ENCODE data around the gene FBXO11. TPM values are rescaled to one million over a fixed set of nuclear protein-coding genes. Genes with fewer than 3 reads are reported as not detected.

FBXO11 gene
- total and polyA plus RNA-seq, 7 donors, result 13.4 to 71.7 (median 43.8) TPM

- peaks cover 0 to 18% (median 10%) of the 10 kb centered on the region in 4 donors for H3K4me1 ChIP-seq
- TF ChIP-seq POLR2AphosphoS5 (IDR thresholded peaks at IDR 0.05) (no peak), EP300 (IDR thresholded peaks at IDR 0.05) (no peak), CTCF (IDR thresholded peaks at IDR 0.05) (no peak), POLR2A (IDR thresholded peaks at IDR 0.05) (no peak)
- no peaks in the 10 kb centered on the region for H3K27me3 ChIP-seq
- H3K36me3 ChIP-seq, result no peaks in the 10 kb centered on the region
- no peaks in the 10 kb centered on the region for H3K9me3 ChIP-seq
- H3K4me3 ChIP-seq, result no peak overlapping the region
- no peak overlapping the region for H3K27ac ChIP-seq
- 92 to 96% methylated on average over 1 of the region's 1 CpG for WGBS, 2 donors
- DNase-seq, result no peak
- intact Hi-C loops (cut with DNase I), result no loop called here
Measured at GRCh38 chr2:47850198-47850597, 56.1 kb downstream of the FBXO11 start.

GRCh38 chr2:47849368-47849767 lies 56.9 kb downstream of the FBXO11 start:
- DNase-seq, result no peak
- WGBS, 2 donors, result 89 to 91% methylated on average over 2 of the region's 2 CpGs
- intact Hi-C loops (cut with DNase I), result no loop called here
- Histone ChIP-seq H3K27me3 (no peaks in the 10 kb centered on the region), H3K36me3 (no peaks in the 10 kb centered on the region), H3K4me1 (peaks cover 0 to 23% (median 10%) of the 10 kb centered on the region in 4 donors), H3K27ac (no peak overlapping the region), H3K9me3 (no peaks in the 10 kb centered on the region), H3K4me3 (no peak overlapping the region)
- TF ChIP-seq POLR2AphosphoS5 (IDR thresholded peaks at IDR 0.05), result no peak
- TF ChIP-seq CTCF (IDR thresholded peaks at IDR 0.05), result no peak
- TF ChIP-seq EP300 (IDR thresholded peaks at IDR 0.05), result no peak
- no peak for TF ChIP-seq POLR2A (IDR thresholded peaks at IDR 0.05)

- TF ChIP-seq CTCF (IDR thresholded peaks at IDR 0.05) (no peak), POLR2AphosphoS5 (IDR thresholded peaks at IDR 0.05) (no peak), POLR2A (IDR thresholded peaks at IDR 0.05) (no peak), EP300 (IDR thresholded peaks at IDR 0.05) (no peak)
- H3K4me3 ChIP-seq, result no peak overlapping the region
- 93% methylated on average over 2 of the region's 2 CpGs for WGBS, 2 donors
- H3K36me3 ChIP-seq, result peaks cover 0 to 4% (median 0%) of the 10 kb centered on the region in 4 donors
- intact Hi-C loops (cut with DNase I), result no loop called here
- no peaks in the 10 kb centered on the region for H3K27me3 ChIP-seq
- H3K4me1 ChIP-seq, result peaks cover 0 to 20% (median 4%) of the 10 kb centered on the region in 4 donors
- no peak for DNase-seq
- no peak overlapping the region for H3K27ac ChIP-seq
- H3K9me3 ChIP-seq, result no peaks in the 10 kb centered on the region
Measured at GRCh38 chr2:47844162-47844561, 62.1 kb downstream of the FBXO11 start.

- Histone ChIP-seq H3K36me3 (peaks cover 0 to 11% (median 2%) of the 10 kb centered on the region in 4 donors), H3K9me3 (no peaks in the 10 kb centered on the region), H3K27me3 (no peaks in the 10 kb centered on the region), H3K4me1 (peaks cover 0 to 20% (median 4%) of the 10 kb centered on the region in 4 donors), H3K27ac (no peak overlapping the region), H3K4me3 (no peak overlapping the region)
- TF ChIP-seq POLR2A (IDR thresholded peaks at IDR 0.05) (no peak), EP300 (IDR thresholded peaks at IDR 0.05) (no peak), POLR2AphosphoS5 (IDR thresholded peaks at IDR 0.05) (no peak), CTCF (IDR thresholded peaks at IDR 0.05) (no peak)
- no peak for DNase-seq
- intact Hi-C loops (cut with DNase I), result no loop called here
- WGBS, 2 donors, result 95 to 100% methylated on average over 1 of the region's 1 CpG
Measured at GRCh38 chr2:47843407-47843806, 62.9 kb downstream of the FBXO11 start.

- Histone ChIP-seq H3K27me3 (no peaks in the 10 kb centered on the region), H3K9me3 (no peaks in the 10 kb centered on the region), H3K36me3 (peaks cover 0 to 17% (median 6%) of the 10 kb centered on the region in 4 donors), H3K4me3 (no peak overlapping the region), H3K4me1 (peaks cover 0 to 20% (median 4%) of the 10 kb centered on the region in 4 donors), H3K27ac (no peak overlapping the region)
- no peak for DNase-seq
- TF ChIP-seq CTCF (IDR thresholded peaks at IDR 0.05), result no peak
- TF ChIP-seq EP300 (IDR thresholded peaks at IDR 0.05), result no peak
- TF ChIP-seq POLR2AphosphoS5 (IDR thresholded peaks at IDR 0.05), result no peak
- no peak for TF ChIP-seq POLR2A (IDR thresholded peaks at IDR 0.05)
- intact Hi-C loops (cut with DNase I), result no loop called here
- WGBS, 2 donors, result 91 to 92% methylated on average over 3 of the region's 3 CpGs
Measured at GRCh38 chr2:47842846-47843245, 63.5 kb downstream of the FBXO11 start.

Measured in sigmoid colon (tissue), 7 donors.